OCI-LY7 (cell line): ENCODE measurements around the gene MAN1B1. TPM values are rescaled to one million over a fixed set of nuclear protein-coding genes. Genes with fewer than 3 reads are reported as not detected.

Experiments
- BruUV-seq: library from RNA; stranded (reverse); fragments of 400-500 nt; replicated peaks from 2 replicates; lab custom pipeline; 2021; lab: Mats Ljungman, UMichigan
- CTCF ChIA-PET: fragments of 300-600 bp; sonication (Branson Sonifier 250); formaldehyde crosslinking; loops from one replicate; lab custom pipeline; 2022; ENCODE audit warnings: antibody characterized with exemption; ENCODE audit not compliant: unreplicated experiment; lab: Charles Lee
- POLR2A ChIA-PET: fragments of 300-600 bp; sonication (Branson Sonifier 250); formaldehyde crosslinking; loops from one replicate; lab custom pipeline; 2022; ENCODE audit warnings: antibody characterized with exemption; lab: Charles Lee
- DNase-seq: peaks from one replicate; pipeline ENCODE4 v3.0.0-alpha.2; 2015; ENCODE audit warnings: low spot score
- H2AFZ ChIP-seq: fragments of 200-600 bp; sonication (generic), shearing (Covaris generic); 2 replicates; pipeline ENCODE4 v1.6.1; 2014; ENCODE audit warnings: mild to moderate bottlenecking, antibody characterized with exemption, low read length, moderate library complexity
- H3K27ac ChIP-seq: fragments of 200-600 bp; sonication (generic); 2 replicates; pipeline ENCODE4 v1.5.1; 2014; ENCODE audit warnings: mixed run types, low read depth, mild to moderate bottlenecking, moderate library complexity, low read length, inconsistent platforms; ENCODE audit not compliant: poor library complexity, severe bottlenecking
- H3K36me3 ChIP-seq: fragments of 200-600 bp; sonication (generic); 2 replicates; pipeline ENCODE4 v1.6.1; 2014; ENCODE audit warnings: mild to moderate bottlenecking, antibody characterized with exemption, low read length, moderate library complexity, mixed read lengths; ENCODE audit not compliant: insufficient read depth
- H3K4me1 ChIP-seq: fragments of 200-600 bp; sonication (generic); 2 replicates; pipeline ENCODE4 v1.5.1; 2014; ENCODE audit warnings: mild to moderate bottlenecking, low read length; ENCODE audit not compliant: insufficient read depth, poor library complexity, severe bottlenecking
- H3K4me2 ChIP-seq: fragments of 200-600 bp; sonication (generic); 2 replicates; pipeline ENCODE4 v1.6.1; 2014; ENCODE audit warnings: mild to moderate bottlenecking, low read length
- H3K4me3 ChIP-seq: fragments of 200-600 bp; sonication (generic); 2 replicates; pipeline ENCODE4 v1.5.1; 2014; ENCODE audit warnings: mild to moderate bottlenecking, low read depth, low read length; ENCODE audit not compliant: poor library complexity, severe bottlenecking
- H3K79me2 ChIP-seq: fragments of 200-600 bp; sonication (generic); 2 replicates; pipeline ENCODE4 v1.6.1; 2016; ENCODE audit warnings: low read depth, mild to moderate bottlenecking, low read length, moderate library complexity, mixed read lengths; ENCODE audit not compliant: insufficient read depth
- H3K9me2 ChIP-seq: fragments of 200-600 bp; sonication (generic); 2 replicates; pipeline ENCODE4 v1.6.1; 2016; ENCODE audit warnings: mild to moderate bottlenecking, low read length, mixed read lengths; ENCODE audit not compliant: insufficient read depth
- H3K9me3 ChIP-seq: fragments of 200-600 bp; sonication (generic); 2 replicates; pipeline ENCODE4 v1.6.1; 2014; ENCODE audit warnings: mild to moderate bottlenecking, mixed run types, low read length, mixed read lengths
- H4K20me1 ChIP-seq: fragments of 200-600 bp; sonication (generic); 2 replicates; pipeline ENCODE4 v1.6.1; 2014; ENCODE audit warnings: mild to moderate bottlenecking, antibody characterized with exemption, low read length, moderate library complexity, mixed read lengths; ENCODE audit not compliant: insufficient read depth
- EZH2phosphoT487 ChIP-seq: fragments of 200-600 bp; sonication (generic); IDR thresholded peaks from 2 replicates; pipeline ENCODE4 v1.6.1; 2018; ENCODE audit warnings: low read depth, borderline replicate concordance, mild to moderate bottlenecking, mixed run types, antibody characterized with exemption, low read length, moderate library complexity, mixed read lengths
- intact Hi-C: fragments of 100-400 bp; cut with micrococcal nuclease; formaldehyde crosslinking; loops from one replicate; pipeline ENCODE4 v1.10.0; 2022; ENCODE audit not compliant: unreplicated experiment
- total RNA-seq, 2 experiments: library from RNA; depleted of rRNA in 1 of 2; stranded (reverse); fragments of >200 nt in 1 of 2; shearing (Covaris generic) in 1 of 2; gene quantifications; 2 replicates each; pipeline ENCODE4 v1.2.3, GENCODE V29; 2014 to 2022
- TF ChIP-seq, protein P1 (sequence below): fragments of 200-600 bp; sonication (generic); conservative IDR thresholded peaks from 2 replicates; pipeline ENCODE4 v1.5.1; 2014; ENCODE audit warnings: mild to moderate bottlenecking, antibody characterized with exemption, low read length, moderate library complexity, mixed read lengths

Gene MAN1B1
- total RNA-seq, 2 experiments from 2014 or later = 32.7 to 43.4 TPM

DNA sequence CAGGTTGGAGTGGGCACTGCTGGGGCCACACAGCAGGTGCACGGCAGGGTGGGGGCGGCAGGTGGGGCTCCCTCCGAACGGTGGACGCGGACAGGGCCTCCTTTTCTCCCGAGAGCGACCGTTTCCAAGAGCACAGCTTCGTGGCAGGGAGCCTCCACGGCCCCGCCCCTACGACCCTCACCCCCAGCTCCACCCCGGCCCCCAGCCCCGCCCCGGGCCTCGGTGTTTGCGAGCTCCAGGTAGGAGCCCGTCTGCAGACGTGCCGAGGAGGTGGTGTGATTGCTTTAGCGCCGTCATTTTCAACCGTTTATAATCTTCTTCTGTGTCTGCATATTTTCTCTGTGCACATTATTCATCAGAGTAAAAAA lies 61.0 kb downstream of the MAN1B1 start:
- H2AFZ ChIP-seq = no peak overlapping the region
- no peak overlapping the region for H3K4me3 ChIP-seq
- no TSS peak for BruUV-seq
- intact Hi-C loops = no loop called here
- no peaks in the 10 kb centered on the region for H3K79me2 ChIP-seq
- peaks cover 17% of the 10 kb centered on the region for H3K4me1 ChIP-seq
- no peaks in the 10 kb centered on the region for H4K20me1 ChIP-seq
- POLR2A ChIA-PET = interaction anchor here (0.6 kb wide), 1 partner anchor 1707 kb away, joined by 3 read pairs; no protein-coding TSS in a partner anchor
- H3K9me3 ChIP-seq = no peaks in the 10 kb centered on the region
- H3K27ac ChIP-seq = no peak overlapping the region
- no peak overlapping the region for H3K4me2 ChIP-seq
- H3K9me2 ChIP-seq = no peaks in the 10 kb centered on the region
- TF ChIP-seq, protein P1, sequence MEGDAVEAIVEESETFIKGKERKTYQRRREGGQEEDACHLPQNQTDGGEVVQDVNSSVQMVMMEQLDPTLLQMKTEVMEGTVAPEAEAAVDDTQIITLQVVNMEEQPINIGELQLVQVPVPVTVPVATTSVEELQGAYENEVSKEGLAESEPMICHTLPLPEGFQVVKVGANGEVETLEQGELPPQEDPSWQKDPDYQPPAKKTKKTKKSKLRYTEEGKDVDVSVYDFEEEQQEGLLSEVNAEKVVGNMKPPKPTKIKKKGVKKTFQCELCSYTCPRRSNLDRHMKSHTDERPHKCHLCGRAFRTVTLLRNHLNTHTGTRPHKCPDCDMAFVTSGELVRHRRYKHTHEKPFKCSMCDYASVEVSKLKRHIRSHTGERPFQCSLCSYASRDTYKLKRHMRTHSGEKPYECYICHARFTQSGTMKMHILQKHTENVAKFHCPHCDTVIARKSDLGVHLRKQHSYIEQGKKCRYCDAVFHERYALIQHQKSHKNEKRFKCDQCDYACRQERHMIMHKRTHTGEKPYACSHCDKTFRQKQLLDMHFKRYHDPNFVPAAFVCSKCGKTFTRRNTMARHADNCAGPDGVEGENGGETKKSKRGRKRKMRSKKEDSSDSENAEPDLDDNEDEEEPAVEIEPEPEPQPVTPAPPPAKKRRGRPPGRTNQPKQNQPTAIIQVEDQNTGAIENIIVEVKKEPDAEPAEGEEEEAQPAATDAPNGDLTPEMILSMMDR = no peak
- TF ChIP-seq EZH2phosphoT487 = no peak
- CTCF ChIA-PET = interaction anchor here (0.6 kb wide), 1 partner anchor 19 kb away, joined by 5 read pairs; no protein-coding TSS in a partner anchor
- H3K36me3 ChIP-seq = no peaks in the 10 kb centered on the region
- DNase-seq = no peak

DNA sequence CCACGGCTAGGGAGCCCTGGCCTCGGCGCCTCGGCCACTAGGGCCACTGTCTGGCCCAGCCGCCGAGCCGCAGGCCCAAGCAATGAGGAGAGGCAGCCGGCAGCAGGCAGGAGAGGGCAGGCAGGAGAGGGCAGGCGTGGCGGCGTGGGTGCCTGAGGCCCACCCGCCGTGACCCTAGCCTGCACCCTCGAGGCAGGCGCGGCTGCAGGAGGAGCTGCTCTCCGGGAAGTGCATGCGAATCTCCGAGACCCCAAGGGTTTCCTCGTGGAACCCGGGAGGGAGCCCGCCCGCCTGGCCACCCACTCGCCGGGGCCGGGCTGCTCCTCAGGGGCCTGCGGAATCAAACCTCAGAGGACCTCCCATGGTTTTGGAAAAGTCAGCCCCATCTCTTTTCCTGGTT lies 61.5 kb downstream of the MAN1B1 start:
- no peak overlapping the region for H3K4me2 ChIP-seq
- ChIA-PET CTCF (interaction anchor here (0.6 kb wide), 1 partner anchor 19 kb away, joined by 5 read pairs; no protein-coding TSS in a partner anchor), POLR2A (no interaction called here)
- peaks cover 17% of the 10 kb centered on the region for H3K4me1 ChIP-seq
- no peak for TF ChIP-seq EZH2phosphoT487
- TF ChIP-seq, protein P1 = no peak
- DNase-seq = no peak
- H3K36me3 ChIP-seq = no peaks in the 10 kb centered on the region
- no peak overlapping the region for H3K27ac ChIP-seq
- H4K20me1 ChIP-seq = no peaks in the 10 kb centered on the region
- H3K9me2 ChIP-seq = no peaks in the 10 kb centered on the region
- no peaks in the 10 kb centered on the region for H3K79me2 ChIP-seq
- no peaks in the 10 kb centered on the region for H3K9me3 ChIP-seq
- intact Hi-C loops = no loop called here
- BruUV-seq = no TSS peak
- no peak overlapping the region for H2AFZ ChIP-seq
- no peak overlapping the region for H3K4me3 ChIP-seq

DNA sequence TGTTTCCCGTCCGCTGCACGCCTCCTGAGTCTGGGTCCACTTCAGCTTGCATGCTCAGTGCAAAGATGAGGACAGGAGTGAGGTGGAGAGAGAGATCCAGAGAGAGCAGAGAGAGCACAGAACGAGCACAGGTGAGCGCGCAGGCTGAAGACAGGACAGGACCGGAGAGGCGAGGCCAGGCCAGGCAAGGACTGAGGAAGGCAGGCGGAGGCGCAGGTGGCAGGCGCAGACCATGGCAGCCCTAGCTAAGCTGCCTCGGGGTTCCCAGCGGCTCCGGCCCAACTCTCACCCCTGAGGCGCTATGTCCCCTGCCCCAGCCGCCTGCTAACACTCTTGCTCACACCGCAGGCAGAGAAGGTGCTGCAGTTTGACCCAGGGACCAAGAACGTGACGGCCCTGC lies 61.9 kb downstream of the MAN1B1 start:
- Histone ChIP-seq H3K4me2 (no peak overlapping the region), H3K4me1 (peaks cover 17% of the 10 kb centered on the region), H4K20me1 (no peaks in the 10 kb centered on the region), H3K9me3 (no peaks in the 10 kb centered on the region), H3K79me2 (no peaks in the 10 kb centered on the region), H2AFZ (no peak overlapping the region), H3K27ac (no peak overlapping the region), H3K4me3 (no peak overlapping the region), H3K36me3 (no peaks in the 10 kb centered on the region), H3K9me2 (no peaks in the 10 kb centered on the region)
- no TSS peak for BruUV-seq
- intact Hi-C loops = no loop called here
- ChIA-PET CTCF (no interaction called here), POLR2A (interaction anchor here (1.2 to 1.3 kb wide), 2 partner anchors 9 to 56 kb away, joined by 3 read pairs; no protein-coding TSS in a partner anchor)
- TF ChIP-seq, protein P1 = no peak
- no peak for TF ChIP-seq EZH2phosphoT487
- DNase-seq = no peak
